Activated B cell treated with CpG ODN at 0.5 μM for 24 hours (primary cell): ENCODE measurements around the gene ACKR1. TPM values are rescaled to one million over a fixed set of nuclear protein-coding genes. Genes with fewer than 3 reads are reported as not detected.

ENCODE experiments used
- ATAC-seq: fragments of 200-7000 bp; cut with Tn5 transposase; one replicate; pipeline ENCODE4 v1.10.0; 2021; ENCODE audit warnings: low read depth, mild to moderate bottlenecking, moderate library complexity
- CTCF ChIA-PET: fragments of 350-600 bp; sonication (Branson Sonifier 250); formaldehyde crosslinking; loops from one replicate; lab custom pipeline; 2021; ENCODE audit warnings: antibody characterized with exemption; lab: Charles Lee
- POLR2A ChIA-PET: fragments of 350-600 bp; sonication (Branson Sonifier 250); formaldehyde crosslinking; loops from one replicate; lab custom pipeline; 2021; ENCODE audit warnings: antibody characterized with exemption; lab: Charles Lee
- DNase-seq: peaks from one replicate; pipeline ENCODE4 v3.0.0; 2022
- H3K27ac Mint-ChIP-seq: one replicate; pipeline ENCODE4 v1.8.0; 2020; ENCODE audit warnings: mixed read lengths
- H3K27me3 Mint-ChIP-seq: one replicate; pipeline ENCODE4 v1.8.0; 2021; ENCODE audit warnings: mixed read lengths
- H3K36me3 Mint-ChIP-seq: one replicate; pipeline ENCODE4 v1.8.0; 2021; ENCODE audit warnings: low read depth, mixed read lengths
- H3K4me1 Mint-ChIP-seq: one replicate; pipeline ENCODE4 v1.8.0; 2021; ENCODE audit warnings: mixed read lengths
- H3K4me3 Mint-ChIP-seq: one replicate; pipeline ENCODE4 v1.8.0; 2020; ENCODE audit warnings: mild to moderate bottlenecking, mixed read lengths
- H3K9me3 Mint-ChIP-seq: one replicate; pipeline ENCODE4 v1.8.0; 2020; ENCODE audit warnings: mixed read lengths
- CTCF ChIP-seq: fragments of 200-600 bp; IDR thresholded peaks from one replicate; pipeline ENCODE4 v1.8.0; 2022; ENCODE audit warnings: antibody characterized with exemption, mild to moderate bottlenecking
- intact Hi-C: fragments of 100-400 bp; cut with micrococcal nuclease; formaldehyde crosslinking; loops from one replicate; pipeline ENCODE4 v1.15.1; 2024
- total RNA-seq: library from RNA; stranded (reverse); gene quantifications from 2 replicates; pipeline ENCODE4 v1.2.3, GENCODE V29; 2022

ACKR1 gene
- total RNA-seq, 1 donor from 2014 or later: 0.18 TPM

DNA sequence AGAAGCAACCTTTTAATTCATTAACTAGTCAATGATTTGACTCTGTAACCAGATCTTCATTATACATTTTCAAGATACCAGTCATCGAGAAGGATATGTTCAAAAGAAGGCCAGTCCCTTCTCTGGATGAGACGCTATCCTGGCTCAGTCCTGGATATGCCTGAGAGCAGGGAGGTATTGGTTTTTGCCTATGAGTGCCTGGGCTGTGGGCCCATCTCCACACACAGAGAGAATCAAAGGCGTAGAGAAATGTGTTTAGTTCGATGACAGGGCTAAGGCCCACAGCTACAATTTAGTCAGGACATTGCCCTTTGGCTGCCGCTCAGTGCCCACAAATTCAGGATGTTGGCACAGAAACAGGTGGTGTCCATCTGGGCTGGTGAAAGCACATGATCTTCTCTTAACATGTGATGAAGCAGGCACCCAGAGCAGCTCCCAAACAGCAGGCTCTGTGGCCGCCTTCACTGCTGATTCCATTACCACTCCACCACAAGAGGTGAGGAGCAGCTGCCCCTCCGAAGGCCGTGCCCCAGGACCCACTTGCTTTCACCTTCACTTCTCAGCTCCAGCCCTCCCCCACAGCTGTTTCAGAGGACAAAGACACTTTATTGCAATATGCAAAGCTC is 24.7 kb downstream of the ACKR1 start:
- ChIA-PET POLR2A (no interaction called here), CTCF (interaction anchor here (1.2 kb wide), 1 partner anchor 15 kb away, joined by 3 read pairs; no protein-coding TSS in a partner anchor)
- no peak for TF ChIP-seq CTCF
- no peaks in the 10 kb centered on the region for H3K9me3 Mint-ChIP-seq
- no peak overlapping the region for H3K4me3 Mint-ChIP-seq
- intact Hi-C loops: no loop called here
- H3K4me1 Mint-ChIP-seq: no peaks in the 10 kb centered on the region
- no peak for ATAC-seq
- H3K27me3 Mint-ChIP-seq: peaks cover 15% of the 10 kb centered on the region
- DNase-seq: no peak
- no peaks in the 10 kb centered on the region for H3K36me3 Mint-ChIP-seq
- no peak overlapping the region for H3K27ac Mint-ChIP-seq

DNA sequence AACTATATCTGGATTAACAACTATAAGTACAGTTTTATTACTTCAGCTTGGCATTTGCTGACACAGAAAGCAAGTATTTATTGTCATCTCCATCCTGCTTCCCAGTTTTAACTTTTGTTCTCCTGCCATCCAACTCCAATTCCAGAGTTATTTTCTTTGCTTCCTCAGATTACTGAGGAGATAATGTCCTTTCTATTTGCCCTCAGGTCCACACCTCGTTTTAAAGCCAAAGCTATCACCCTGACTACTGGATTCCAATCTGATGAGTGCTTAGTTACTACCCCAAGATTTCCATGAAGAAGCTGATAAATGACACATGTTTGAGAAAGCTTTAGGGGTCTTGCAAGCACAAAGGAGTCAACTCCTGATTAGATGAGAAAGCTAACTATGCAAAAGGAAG is 25.2 kb downstream of the ACKR1 start:
- ATAC-seq: no peak
- ChIA-PET POLR2A (no interaction called here), CTCF (interaction anchor here (1.2 kb wide), 1 partner anchor 15 kb away, joined by 3 read pairs; no protein-coding TSS in a partner anchor)
- H3K9me3 Mint-ChIP-seq: no peaks in the 10 kb centered on the region
- H3K36me3 Mint-ChIP-seq: no peaks in the 10 kb centered on the region
- H3K27me3 Mint-ChIP-seq: peaks cover 16% of the 10 kb centered on the region
- TF ChIP-seq CTCF: no peak
- H3K27ac Mint-ChIP-seq: no peak overlapping the region
- H3K4me3 Mint-ChIP-seq: no peak overlapping the region
- no peaks in the 10 kb centered on the region for H3K4me1 Mint-ChIP-seq
- intact Hi-C loops: no loop called here
- DNase-seq: no peak

DNA sequence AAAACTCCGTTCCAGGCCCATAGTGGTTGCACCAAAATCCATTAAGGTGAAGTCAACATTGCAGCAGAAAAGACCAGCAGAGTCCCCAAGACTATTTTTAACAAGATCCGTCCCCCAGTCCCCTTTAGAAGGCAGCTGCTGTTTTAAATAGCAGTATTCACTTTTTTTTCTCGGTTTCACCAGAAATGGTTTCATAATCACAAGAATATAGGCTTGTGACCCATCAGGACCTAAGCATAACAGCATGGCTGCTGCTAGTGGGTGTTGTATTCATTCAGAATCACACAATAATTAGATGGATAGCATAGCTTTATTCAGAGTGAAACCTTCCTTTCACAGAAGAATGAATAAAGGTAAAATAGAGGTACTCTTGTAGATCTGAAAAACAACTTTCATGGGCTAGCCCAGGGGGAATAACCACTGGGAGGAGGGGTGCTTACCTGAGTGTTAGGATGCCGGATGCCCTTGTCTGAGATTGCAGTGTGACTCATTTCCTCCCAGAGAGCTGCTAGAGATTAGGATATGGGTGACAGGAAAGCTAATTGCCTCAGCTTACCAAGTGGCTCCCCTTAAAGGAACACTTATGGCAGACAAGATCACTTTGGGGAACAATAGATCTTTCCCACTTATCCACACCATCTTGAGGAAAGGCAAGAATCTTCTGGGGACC is 35.0 kb downstream of the ACKR1 start:
- POLR2A ChIA-PET: no interaction called here
- Mint-ChIP-seq H3K27ac (no peak overlapping the region), H3K4me1 (no peaks in the 10 kb centered on the region), H3K9me3 (peaks cover 9% of the 10 kb centered on the region), H3K36me3 (no peaks in the 10 kb centered on the region), H3K27me3 (peaks cover 5% of the 10 kb centered on the region), H3K4me3 (no peak overlapping the region)
- TF ChIP-seq CTCF: no peak
- no peak for ATAC-seq
- no peak for DNase-seq
- CTCF ChIA-PET: no interaction called here
- intact Hi-C loops: no loop called here

GRCh38 chr1:159247266-159247665 is 42.6 kb downstream of the ACKR1 start:
- Mint-ChIP-seq H3K4me1 (no peaks in the 10 kb centered on the region), H3K27me3 (peaks cover 35% of the 10 kb centered on the region), H3K4me3 (no peak overlapping the region), H3K27ac (no peak overlapping the region), H3K36me3 (no peaks in the 10 kb centered on the region), H3K9me3 (peaks cover 14% of the 10 kb centered on the region)
- DNase-seq (no peak), ATAC-seq (no peak)
- no peak for TF ChIP-seq CTCF
- CTCF ChIA-PET: no interaction called here
- POLR2A ChIA-PET: no interaction called here
- intact Hi-C loops: no loop called here

- Mint-ChIP-seq H3K27me3 (peaks cover 35% of the 10 kb centered on the region), H3K9me3 (peaks cover 14% of the 10 kb centered on the region), H3K36me3 (no peaks in the 10 kb centered on the region), H3K4me3 (no peak overlapping the region), H3K4me1 (no peaks in the 10 kb centered on the region), H3K27ac (no peak overlapping the region)
- POLR2A ChIA-PET: no interaction called here
- TF ChIP-seq CTCF: no peak
- intact Hi-C loops: no loop called here
- ATAC-seq (no peak), DNase-seq (no peak)
- CTCF ChIA-PET: no interaction called here
Observed at GRCh38 chr1:159248311-159248710, 43.6 kb downstream of the ACKR1 start.
